ENCODE data around the gene TAS1R3.

Gene TAS1R3

GRCh38 chr1:1338278-1338677 is 7.2 kb downstream of the TAS1R3 start:
- POLR2A ChIA-PET, result interaction anchor here (1.1 kb wide), 1 partner anchor 10 kb away, joined by 3 read pairs; no protein-coding TSS in a partner anchor

DNA sequence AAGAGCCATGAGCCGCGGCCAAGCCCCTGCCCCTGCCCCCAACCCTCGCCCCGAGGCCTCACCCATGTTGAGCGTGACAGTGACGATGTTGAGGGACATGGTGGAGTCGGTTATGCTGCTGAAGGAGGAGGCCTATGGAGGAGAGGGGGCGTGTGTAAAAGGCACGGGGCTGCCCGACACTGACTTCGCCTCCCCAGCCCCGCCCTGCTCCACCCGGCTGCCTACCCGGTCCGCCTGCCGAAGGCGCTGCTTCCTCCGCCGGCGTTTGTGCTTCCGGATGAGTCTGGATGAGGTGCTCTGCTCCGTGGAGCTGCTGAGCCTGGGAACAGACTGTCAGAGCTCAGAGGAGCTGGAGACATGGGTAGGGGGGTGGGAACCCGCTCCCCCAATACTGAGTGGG is 9.1 kb downstream of the TAS1R3 start:
- TF ChIP-seq L3MBTL2 (conservative IDR thresholded peaks at IDR 0.05), result no peak
- TF ChIP-seq TARDBP (IDR thresholded peaks at IDR 0.05), result no peak
- no peak for TF ChIP-seq ZNF384 (IDR thresholded peaks at IDR 0.05)
- TF ChIP-seq FOXK2 (IDR thresholded peaks at IDR 0.05), result no peak
- no peak for TF ChIP-seq SUZ12 (IDR thresholded peaks at IDR 0.05)
- TF ChIP-seq ELF4 (IDR thresholded peaks at IDR 0.05), result no peak
- no peak for TF ChIP-seq HDGF (IDR thresholded peaks at IDR 0.05; ENCODE audit: borderline replicate concordance)
- TF ChIP-seq SP1 (IDR thresholded peaks at IDR 0.05), result no peak
- no peak for TF ChIP-seq CTBP1 (IDR thresholded peaks at IDR 0.05; ENCODE audit: borderline replicate concordance)
- no peak for TF ChIP-seq NFRKB (IDR thresholded peaks at IDR 0.05)
- no peak for DNase-seq (ENCODE audit: extremely low spot score)
- ChIA-PET CTCF (no interaction called here), POLR2A (no interaction called here)

More at GRCh38 chr1:1338278-1338677, 7.2 kb downstream of the TAS1R3 start:
- TF ChIP-seq ARNT (IDR thresholded peaks at IDR 0.05) (no peak), FOXM1 (IDR thresholded peaks at IDR 0.05; ENCODE audit: borderline replicate concordance) (no peak), FOXK2 (IDR thresholded peaks at IDR 0.05) (no peak), SUZ12 (IDR thresholded peaks at IDR 0.05) (no peak), HDGF (IDR thresholded peaks at IDR 0.05; ENCODE audit: borderline replicate concordance) (no peak), BHLHE40 (IDR thresholded peaks at IDR 0.05; ENCODE audit: borderline replicate concordance) (no peak), PKNOX1 (IDR thresholded peaks at IDR 0.05) (no peak), CTBP1 (IDR thresholded peaks at IDR 0.05; ENCODE audit: borderline replicate concordance) (no peak), FOXA1 (IDR thresholded peaks at IDR 0.05) (no peak), L3MBTL2 (conservative IDR thresholded peaks at IDR 0.05) (no peak), ELF4 (IDR thresholded peaks at IDR 0.05) (no peak), NFRKB (IDR thresholded peaks at IDR 0.05) (no peak), ZNF384 (IDR thresholded peaks at IDR 0.05) (no peak), SP1 (IDR thresholded peaks at IDR 0.05) (no peak), TARDBP (IDR thresholded peaks at IDR 0.05) (no peak), LEF1 (IDR thresholded peaks at IDR 0.05; ENCODE audit: borderline replicate concordance) (no peak)
- CTCF ChIA-PET, result no interaction called here
- no peak for DNase-seq (ENCODE audit: extremely low spot score)

DNA sequence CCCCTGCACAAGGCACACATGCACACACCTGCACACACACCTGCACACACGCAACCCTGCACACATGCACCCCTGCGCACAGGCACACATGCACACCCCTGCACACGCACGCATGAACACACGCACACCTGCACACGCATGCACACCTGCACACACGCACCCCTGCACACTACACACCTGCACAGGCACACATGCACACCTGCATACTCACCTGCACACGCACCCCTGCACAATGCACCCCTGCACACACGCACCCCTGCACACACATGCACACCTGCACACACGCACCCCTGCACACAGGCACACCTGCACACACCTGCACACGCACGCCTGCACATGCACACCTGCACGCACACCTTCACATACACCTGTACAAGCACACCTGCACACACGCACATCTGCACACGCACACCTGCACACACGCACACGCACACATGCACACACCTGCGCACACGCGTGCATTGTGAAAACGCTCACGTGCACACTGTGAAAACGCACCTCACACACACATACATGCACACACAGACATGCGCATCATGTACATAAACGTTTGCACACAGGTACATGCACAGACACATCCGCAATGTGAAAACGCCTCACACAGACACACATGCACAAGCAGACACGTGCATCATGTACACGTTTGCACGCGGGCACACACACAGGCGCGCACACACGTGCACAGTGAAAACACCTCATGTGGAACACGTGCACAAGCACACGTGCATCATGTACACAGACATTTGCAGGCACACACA is 9.9 kb downstream of the TAS1R3 start:
- POLR2A ChIA-PET, result no interaction called here
- TF ChIP-seq FOXM1 (IDR thresholded peaks at IDR 0.05; ENCODE audit: borderline replicate concordance) (no peak), TARDBP (IDR thresholded peaks at IDR 0.05) (peak; percentile 66)
- CTCF ChIA-PET, result no interaction called here
- DNase-seq (ENCODE audit: extremely low spot score), result no peak

DNA sequence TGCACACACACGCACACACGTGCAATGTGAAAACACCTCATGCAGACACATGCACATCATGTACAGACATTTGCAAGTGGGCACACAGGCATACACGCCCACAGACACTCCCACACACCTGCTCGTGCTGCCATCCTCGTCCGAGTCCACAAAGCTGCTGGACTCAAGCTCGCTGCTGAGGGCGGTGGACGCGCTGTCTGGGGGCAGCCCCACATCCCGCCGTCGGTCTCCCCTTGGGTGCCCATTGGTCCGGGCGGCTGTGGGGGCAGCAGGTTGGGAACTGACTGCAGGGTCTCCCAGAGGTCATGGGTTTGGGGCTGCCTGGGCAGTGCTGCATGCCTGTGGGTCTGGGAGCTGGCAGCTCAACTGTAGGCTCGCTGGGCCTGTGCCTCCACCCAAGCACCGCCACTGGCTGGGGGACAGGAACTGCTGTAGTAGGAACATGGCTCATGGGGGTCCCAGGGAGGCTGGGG is 10.5 kb downstream of the TAS1R3 start:
- CTCF ChIA-PET, result no interaction called here
- TF ChIP-seq FOXK2 (IDR thresholded peaks at IDR 0.05) (no peak), NFRKB (IDR thresholded peaks at IDR 0.05) (no peak), BHLHE40 (IDR thresholded peaks at IDR 0.05; ENCODE audit: borderline replicate concordance) (no peak), PKNOX1 (IDR thresholded peaks at IDR 0.05) (no peak), ARNT (IDR thresholded peaks at IDR 0.05) (no peak)
- POLR2A ChIA-PET, result no interaction called here
- DNase-seq (ENCODE audit: extremely low spot score), result no peak

- CTCF ChIA-PET, result no interaction called here
- POLR2A ChIA-PET, result no interaction called here
- DNase-seq (ENCODE audit: extremely low spot score), result no peak
- TF ChIP-seq ZNF384 (IDR thresholded peaks at IDR 0.05) (no peak), SP1 (IDR thresholded peaks at IDR 0.05) (no peak), TARDBP (IDR thresholded peaks at IDR 0.05) (no peak), HDGF (IDR thresholded peaks at IDR 0.05; ENCODE audit: borderline replicate concordance) (no peak), PKNOX1 (IDR thresholded peaks at IDR 0.05) (no peak), BHLHE40 (IDR thresholded peaks at IDR 0.05; ENCODE audit: borderline replicate concordance) (no peak), NFRKB (IDR thresholded peaks at IDR 0.05) (no peak), L3MBTL2 (conservative IDR thresholded peaks at IDR 0.05) (no peak)
Measured at GRCh38 chr1:1342061-1342562, 11.0 kb downstream of the TAS1R3 start.

DNA sequence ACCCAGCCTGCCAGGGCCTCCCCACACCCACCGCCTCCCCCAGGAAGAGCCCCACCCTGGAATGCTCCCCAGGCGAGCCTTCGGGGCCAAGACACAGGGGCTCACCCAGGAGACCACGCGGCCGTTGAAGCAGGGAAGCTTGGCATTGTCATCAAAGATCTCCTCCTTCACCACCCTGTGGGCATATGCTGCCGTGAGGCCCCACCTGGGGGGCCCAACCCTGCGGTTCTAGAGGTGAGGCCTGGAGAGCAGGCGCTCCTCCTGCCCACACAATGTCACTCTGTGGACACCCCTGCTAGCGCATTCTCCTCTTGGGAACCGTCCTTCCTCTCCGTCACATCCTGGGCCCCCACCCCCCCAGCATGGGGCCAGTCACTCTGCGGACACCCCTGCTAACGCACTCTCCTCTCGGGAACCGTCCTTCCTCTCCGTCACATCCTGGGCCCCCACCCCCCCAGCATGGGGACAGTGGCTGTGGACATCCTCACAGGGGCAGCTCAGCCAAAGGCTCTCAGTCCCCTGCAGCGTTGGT is 11.6 kb downstream of the TAS1R3 start:
- no peak for DNase-seq (ENCODE audit: extremely low spot score)
- POLR2A ChIA-PET, result interaction anchor here (0.6 kb wide), 1 partner anchor 47 kb away, joined by 4 read pairs; no protein-coding TSS in a partner anchor
- TF ChIP-seq PKNOX1 (IDR thresholded peaks at IDR 0.05), result no peak
- TF ChIP-seq ZNF384 (IDR thresholded peaks at IDR 0.05), result no peak
- no peak for TF ChIP-seq LEF1 (IDR thresholded peaks at IDR 0.05; ENCODE audit: borderline replicate concordance)
- TF ChIP-seq ELF4 (IDR thresholded peaks at IDR 0.05), result no peak
- no peak for TF ChIP-seq BHLHE40 (IDR thresholded peaks at IDR 0.05; ENCODE audit: borderline replicate concordance)
- TF ChIP-seq ARNT (IDR thresholded peaks at IDR 0.05), result no peak
- TF ChIP-seq SUZ12 (IDR thresholded peaks at IDR 0.05), result no peak
- no peak for TF ChIP-seq NFRKB (IDR thresholded peaks at IDR 0.05)
- TF ChIP-seq FOXA1 (IDR thresholded peaks at IDR 0.05), result no peak
- no peak for TF ChIP-seq FOXM1 (IDR thresholded peaks at IDR 0.05; ENCODE audit: borderline replicate concordance)
- no peak for TF ChIP-seq TARDBP (IDR thresholded peaks at IDR 0.05)
- TF ChIP-seq SP1 (IDR thresholded peaks at IDR 0.05), result no peak
- TF ChIP-seq FOXK2 (IDR thresholded peaks at IDR 0.05), result no peak
- no peak for TF ChIP-seq HDGF (IDR thresholded peaks at IDR 0.05; ENCODE audit: borderline replicate concordance)
- TF ChIP-seq CTBP1 (IDR thresholded peaks at IDR 0.05; ENCODE audit: borderline replicate concordance), result no peak
- no peak for TF ChIP-seq L3MBTL2 (conservative IDR thresholded peaks at IDR 0.05)
- CTCF ChIA-PET, result no interaction called here
